ENCODE results near the gene SUPT3H.
"Not testable (repeated sequence)": the region's sequence is repeated elsewhere in the genome, so short reads cannot be mapped to it uniquely, and the experiment has no call there.

SUPT3H gene

DNA sequence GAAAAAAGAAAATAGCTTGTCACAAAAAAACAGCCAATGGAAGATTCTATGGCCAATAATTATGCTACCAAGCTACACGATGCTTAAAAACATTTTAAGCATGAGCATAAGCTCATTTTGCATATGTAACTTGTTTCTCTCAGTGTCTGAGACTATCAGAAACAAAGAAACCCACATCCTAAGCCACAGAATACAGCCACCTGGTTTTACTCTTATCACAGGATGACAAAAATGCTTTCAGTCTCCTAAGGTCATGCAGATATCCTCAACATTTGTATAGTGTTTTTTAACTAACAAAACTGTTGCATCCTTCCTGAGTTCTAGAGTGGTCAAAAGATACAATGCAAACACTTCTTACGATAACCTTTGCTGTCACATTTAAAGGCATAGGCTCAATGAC, 221.7 kb downstream of the SUPT3H start:
- H3K4me3 ChIP-seq (ENCODE audit: low read depth, low read length): no peak overlapping the region

DNA sequence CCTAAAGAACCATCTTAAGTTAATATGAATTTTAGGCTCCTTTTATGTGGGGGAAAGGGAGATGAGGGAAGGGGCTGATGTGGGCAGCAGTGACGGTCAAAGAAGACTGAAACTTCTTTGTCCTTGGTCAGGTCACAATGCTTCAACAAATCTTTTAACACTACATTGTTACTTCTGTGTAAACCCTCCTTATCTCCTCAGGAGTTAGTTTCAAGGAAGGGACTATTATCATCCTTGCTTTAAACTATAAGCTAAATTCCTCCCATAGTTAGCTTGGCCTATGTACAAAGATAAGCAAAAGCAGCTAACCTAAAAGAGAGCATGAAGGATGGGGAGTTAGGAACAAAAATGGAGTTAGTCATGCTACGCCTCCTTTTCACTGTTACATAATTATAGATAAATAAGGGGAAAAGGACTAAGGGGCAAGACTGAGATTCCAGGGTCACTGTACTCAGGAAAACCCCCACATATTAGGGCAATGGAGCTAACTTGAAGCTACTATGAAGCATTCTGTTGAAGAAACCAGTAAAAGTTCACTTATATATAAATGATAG, 222.3 kb downstream of the SUPT3H start:
- H3K4me3 ChIP-seq (ENCODE audit: low read depth, low read length): no peak overlapping the region
- TF ChIP-seq, protein P1, sequence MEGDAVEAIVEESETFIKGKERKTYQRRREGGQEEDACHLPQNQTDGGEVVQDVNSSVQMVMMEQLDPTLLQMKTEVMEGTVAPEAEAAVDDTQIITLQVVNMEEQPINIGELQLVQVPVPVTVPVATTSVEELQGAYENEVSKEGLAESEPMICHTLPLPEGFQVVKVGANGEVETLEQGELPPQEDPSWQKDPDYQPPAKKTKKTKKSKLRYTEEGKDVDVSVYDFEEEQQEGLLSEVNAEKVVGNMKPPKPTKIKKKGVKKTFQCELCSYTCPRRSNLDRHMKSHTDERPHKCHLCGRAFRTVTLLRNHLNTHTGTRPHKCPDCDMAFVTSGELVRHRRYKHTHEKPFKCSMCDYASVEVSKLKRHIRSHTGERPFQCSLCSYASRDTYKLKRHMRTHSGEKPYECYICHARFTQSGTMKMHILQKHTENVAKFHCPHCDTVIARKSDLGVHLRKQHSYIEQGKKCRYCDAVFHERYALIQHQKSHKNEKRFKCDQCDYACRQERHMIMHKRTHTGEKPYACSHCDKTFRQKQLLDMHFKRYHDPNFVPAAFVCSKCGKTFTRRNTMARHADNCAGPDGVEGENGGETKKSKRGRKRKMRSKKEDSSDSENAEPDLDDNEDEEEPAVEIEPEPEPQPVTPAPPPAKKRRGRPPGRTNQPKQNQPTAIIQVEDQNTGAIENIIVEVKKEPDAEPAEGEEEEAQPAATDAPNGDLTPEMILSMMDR (IDR thresholded peaks at IDR 0.05; ENCODE audit: low read depth, low read length): no peak

More for the DNA sequence above, 221.7 kb downstream of the SUPT3H start:
- TF ChIP-seq, protein P1 (IDR thresholded peaks at IDR 0.05; ENCODE audit: low read depth, low read length): no peak

DNA sequence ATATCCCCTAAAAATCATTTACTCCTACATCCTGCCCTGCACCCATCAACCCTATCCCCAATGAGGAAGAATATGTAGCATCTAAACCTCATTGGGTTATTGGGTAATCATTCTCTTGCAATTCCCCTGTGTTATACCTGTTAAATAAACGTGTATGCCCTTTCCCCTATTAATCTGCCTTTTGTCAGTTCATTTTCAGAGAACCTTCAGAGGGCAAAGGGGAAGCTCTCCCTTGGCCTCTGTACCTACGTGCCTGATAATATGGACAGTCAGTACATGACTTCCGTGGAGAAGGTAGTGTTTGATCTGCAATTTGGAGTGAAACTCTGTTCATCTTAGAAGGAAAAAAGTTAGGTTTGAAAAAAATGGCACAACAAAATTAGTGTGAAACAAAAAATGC, 223.1 kb downstream of the SUPT3H start:
- TF ChIP-seq, protein P1 (IDR thresholded peaks at IDR 0.05; ENCODE audit: low read depth, low read length): no peak
- no peak overlapping the region for H3K4me3 ChIP-seq (ENCODE audit: low read depth, low read length)

DNA sequence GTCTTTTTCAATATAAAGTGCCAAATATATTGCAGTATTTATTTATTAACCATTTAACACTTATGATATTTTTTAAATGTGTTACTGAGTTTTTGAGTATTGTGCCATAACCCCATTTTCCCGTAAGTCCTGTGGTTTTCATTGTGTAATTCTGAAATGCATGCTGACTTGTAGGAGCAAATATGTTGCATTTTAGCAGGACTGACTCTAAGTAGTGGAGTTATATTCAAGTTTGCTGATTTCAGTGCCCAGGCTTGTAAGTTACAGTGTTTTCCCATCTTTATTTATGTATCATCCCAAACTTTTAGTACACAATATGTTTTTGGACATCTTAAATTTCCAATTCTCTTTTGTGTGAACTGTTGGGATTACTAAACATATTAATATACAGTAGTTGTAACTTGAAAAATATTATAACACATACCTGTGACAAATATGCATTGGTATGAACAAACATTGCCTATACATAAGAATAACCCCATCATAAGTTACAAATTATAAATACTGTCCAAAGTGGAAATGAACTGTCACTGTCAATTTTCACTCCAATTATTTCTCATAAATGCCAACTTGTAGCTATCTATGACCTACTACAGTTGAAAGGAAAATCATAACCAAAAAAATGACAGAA, 228.9 kb downstream of the SUPT3H start:
- no peak overlapping the region for H3K4me3 ChIP-seq (ENCODE audit: low read depth, low read length)

DNA sequence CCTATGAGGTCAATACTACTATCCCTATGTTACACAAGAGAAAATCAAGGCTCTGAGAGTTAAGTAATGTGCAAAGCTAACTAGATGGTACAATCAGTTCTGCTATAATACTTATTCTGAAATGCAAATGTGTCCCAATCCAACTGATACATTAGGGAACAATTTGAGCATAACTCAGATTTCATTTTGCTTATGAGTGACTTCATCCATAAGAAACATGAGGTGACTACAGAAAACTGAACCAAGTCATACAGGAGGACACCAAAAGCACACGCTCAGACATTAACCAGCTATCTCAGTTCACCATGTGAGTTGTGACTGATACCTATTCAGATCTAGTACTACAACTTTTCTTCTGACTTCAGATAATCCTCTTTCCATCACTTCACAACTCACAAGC, 229.5 kb downstream of the SUPT3H start:
- TF ChIP-seq, protein P1 (IDR thresholded peaks at IDR 0.05; ENCODE audit: low read depth, low read length): no peak
- H3K4me3 ChIP-seq (ENCODE audit: low read depth, low read length): no peak overlapping the region

More for the DNA sequence above, 228.9 kb downstream of the SUPT3H start:
- TF ChIP-seq, protein P1 (IDR thresholded peaks at IDR 0.05; ENCODE audit: low read depth, low read length): no peak

DNA sequence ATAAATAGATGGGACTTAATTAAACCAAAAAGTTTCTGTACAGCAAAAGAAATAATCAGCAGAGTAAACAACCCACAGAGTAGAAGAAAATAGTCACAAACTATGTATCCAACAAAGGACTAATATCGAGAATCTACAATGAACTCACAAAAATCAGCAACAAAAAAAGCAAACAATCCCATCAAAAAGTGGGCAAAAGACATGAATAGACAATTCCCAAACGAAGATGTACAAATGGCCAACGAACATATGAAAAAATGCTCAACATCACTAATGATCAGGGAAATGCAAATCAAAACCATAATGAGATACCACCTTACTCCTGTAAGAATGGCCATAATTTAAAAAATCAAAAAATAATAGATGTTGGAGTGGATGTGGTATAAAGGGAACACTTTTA, 232.1 kb downstream of the SUPT3H start:
- not testable (repeated sequence) for H3K4me3 ChIP-seq (ENCODE audit: low read depth, low read length)

DNA sequence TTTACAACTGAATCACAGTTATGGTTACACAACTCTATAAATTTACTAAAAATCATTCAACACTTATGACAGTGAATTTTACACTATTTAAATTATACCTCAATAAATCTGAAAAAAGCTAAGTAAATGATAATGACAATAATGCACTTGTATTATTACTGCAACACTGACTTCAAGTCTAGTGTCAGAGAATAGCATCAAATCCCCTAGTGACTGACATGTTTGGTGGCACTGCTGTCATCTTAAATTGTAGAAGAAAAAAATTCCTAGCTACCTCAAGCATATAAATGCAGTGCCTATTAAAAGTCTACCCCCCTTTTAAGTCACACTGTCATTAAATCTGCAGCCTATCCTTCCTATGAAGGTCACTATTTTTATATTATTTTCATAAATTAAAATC, 239.0 kb downstream of the SUPT3H start:
- TF ChIP-seq, protein P1 (IDR thresholded peaks at IDR 0.05; ENCODE audit: low read depth, low read length): no peak
- no peak overlapping the region for H3K4me3 ChIP-seq (ENCODE audit: low read depth, low read length)

DNA sequence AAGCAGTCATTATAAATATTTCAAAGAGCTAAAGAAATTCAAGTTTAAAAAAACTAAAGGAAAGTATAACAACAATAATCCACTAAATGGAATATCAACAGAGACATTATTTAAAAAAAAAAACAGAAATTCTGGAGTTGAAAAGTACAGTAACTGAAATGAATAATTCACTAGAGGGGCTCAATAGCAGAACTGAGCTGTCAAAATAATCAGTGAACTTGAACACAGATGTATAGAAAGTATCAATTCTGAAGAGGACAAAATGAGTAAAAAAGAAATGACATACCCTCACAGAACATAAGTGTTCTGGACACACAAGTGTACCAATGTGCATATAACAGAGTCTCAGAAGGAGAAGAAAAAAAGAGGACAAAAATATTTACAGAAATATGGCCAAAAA, 241.2 kb downstream of the SUPT3H start:
- H3K4me3 ChIP-seq (ENCODE audit: low read depth, low read length): no peak overlapping the region
- TF ChIP-seq, protein P1 (IDR thresholded peaks at IDR 0.05; ENCODE audit: low read depth, low read length): no peak

Measured in WI38 (cell line).